Stimulated activated naive CD8-positive, alpha-beta T cell treated with anti-CD3 and anti-CD28 coated beads, Interleukin-15, amount 100 ng/mL, for 72 hours (primary cell): ENCODE results near the gene ALDH16A1.
"Not testable (repeated sequence)": the region's sequence is repeated elsewhere in the genome, so short reads cannot be mapped to it uniquely, and the experiment has no call there.

Experiments used
- ATAC-seq: fragments of 150-1000 bp; cut with Tn5 transposase; 2 replicates; pipeline ENCODE4 v1.10.0; 2021; ENCODE audit warnings: mild to moderate bottlenecking, moderate library complexity
- DNase-seq, 2 donors: peaks; one replicate each; pipeline ENCODE4 v3.0.0; 2021 to 2022
- H3K27ac Mint-ChIP-seq, 2 donors: one replicate each; pipeline ENCODE4 v1.8.0; 2022; ENCODE audit warnings: mild to moderate bottlenecking in 2 of 2, mixed read lengths in 2 of 2, moderate library complexity in 2 of 2
- H3K27me3 Mint-ChIP-seq: one replicate; pipeline ENCODE4 v1.8.0; 2022; ENCODE audit warnings: mixed read lengths
- H3K4me1 Mint-ChIP-seq: one replicate; pipeline ENCODE4 v1.8.0; 2022; ENCODE audit warnings: mild to moderate bottlenecking, mixed read lengths
- H3K4me3 Mint-ChIP-seq, 2 donors: one replicate each; pipeline ENCODE4 v1.8.0; 2022; ENCODE audit warnings: mild to moderate bottlenecking in 2 of 2, mixed read lengths in 2 of 2, moderate library complexity in 1 of 2
- H3K9me3 Mint-ChIP-seq, 2 donors: one replicate each; pipeline ENCODE4 v1.8.0; 2022; ENCODE audit warnings: mixed read lengths in 2 of 2

ALDH16A1 gene

GRCh38 chr19:49442771-49443365, 10.2 kb upstream of the ALDH16A1 start:
- peak; percentile 36 for ATAC-seq
- H3K27me3 Mint-ChIP-seq: peaks cover 50% of the 10 kb centered on the region

GRCh38 chr19:49443366-49444099, 9.5 kb upstream of the ALDH16A1 start:
- DNase-seq (peak; percentile 95 to 97), ATAC-seq (peak; percentile 93)
- Mint-ChIP-seq H3K4me3 (peak overlapping the region; percentile 74 to 84), H3K27me3 (peaks cover 43% of the 10 kb centered on the region), H3K4me1 (peaks cover 59% of the 10 kb centered on the region), H3K27ac (peak overlapping the region; percentile 41 to 79), H3K9me3 (no peaks in the 10 kb centered on the region)

More at GRCh38 chr19:49442771-49443365, 10.2 kb upstream of the ALDH16A1 start:
- H3K4me1 Mint-ChIP-seq: peaks cover 52% of the 10 kb centered on the region
- peak overlapping the region; percentile 74 to 84 for H3K4me3 Mint-ChIP-seq
- no peaks in the 10 kb centered on the region for H3K9me3 Mint-ChIP-seq
- peak overlapping the region in 1 of 2 donors; percentile 79 for H3K27ac Mint-ChIP-seq
- DNase-seq: peak in 1 of 2 donors; percentile 61

- not testable (repeated sequence) for H3K9me3 Mint-ChIP-seq, ATAC-seq, DNase-seq
- Mint-ChIP-seq H3K27ac (peak overlapping the region; percentile 1 to 84), H3K27me3 (peaks cover 37% of the 10 kb centered on the region), H3K4me3 (peak overlapping the region; percentile 74 to 84), H3K4me1 (peaks cover 65% of the 10 kb centered on the region)
Measured at GRCh38 chr19:49444100-49444700, 8.8 kb upstream of the ALDH16A1 start.

GRCh38 chr19:49445997-49446396, 7.0 kb upstream of the ALDH16A1 start:
- no peak overlapping the region for H3K4me3 Mint-ChIP-seq
- DNase-seq (no peak), ATAC-seq (no peak)
- peaks cover 19% of the 10 kb centered on the region for H3K27me3 Mint-ChIP-seq
- no peaks in the 10 kb centered on the region for H3K9me3 Mint-ChIP-seq
- H3K27ac Mint-ChIP-seq: no peak overlapping the region
- peaks cover 77% of the 10 kb centered on the region for H3K4me1 Mint-ChIP-seq

- DNase-seq: no peak
- H3K27me3 Mint-ChIP-seq: peaks cover 1% of the 10 kb centered on the region
- H3K4me3 Mint-ChIP-seq: no peak overlapping the region
- peak overlapping the region in 1 of 2 donors; percentile 31 for H3K27ac Mint-ChIP-seq
- ATAC-seq: no peak
- H3K9me3 Mint-ChIP-seq: no peaks in the 10 kb centered on the region
- H3K4me1 Mint-ChIP-seq: peaks cover 77% of the 10 kb centered on the region
Measured at GRCh38 chr19:49447485-49448431, 5.3 kb upstream of the ALDH16A1 start.

- Mint-ChIP-seq H3K9me3 (no peaks in the 10 kb centered on the region), H3K4me3 (no peak overlapping the region), H3K27me3 (no peaks in the 10 kb centered on the region), H3K4me1 (peaks cover 79% of the 10 kb centered on the region), H3K27ac (peak overlapping the region in 1 of 2 donors; percentile 31)
- ATAC-seq (no peak), DNase-seq (no peak)
Measured at GRCh38 chr19:49448432-49448786, 4.6 kb upstream of the ALDH16A1 start.

GRCh38 chr19:49450405-49450804, 2.6 kb upstream of the ALDH16A1 start:
- H3K9me3 Mint-ChIP-seq: no peaks in the 10 kb centered on the region
- H3K4me3 Mint-ChIP-seq: peak overlapping the region; percentile 95 to 98
- no peaks in the 10 kb centered on the region for H3K27me3 Mint-ChIP-seq
- no peak for DNase-seq
- peak overlapping the region; percentile 10 to 99 for H3K27ac Mint-ChIP-seq
- peaks cover 73% of the 10 kb centered on the region for H3K4me1 Mint-ChIP-seq
- ATAC-seq: no peak

- peak within 1 kb of the TSS; percentile 95 to 98 for H3K4me3 Mint-ChIP-seq
- DNase-seq (peak; percentile 93 to 97), ATAC-seq (peak; percentile 80)
- H3K4me1 Mint-ChIP-seq: peaks cover 78% of the 10 kb centered on the region
- H3K27me3 Mint-ChIP-seq: no peaks in the 10 kb centered on the region
- H3K27ac Mint-ChIP-seq: peak within 1 kb of the TSS; percentile 100
- H3K9me3 Mint-ChIP-seq: no peaks in the 10 kb centered on the region
Measured at GRCh38 chr19:49451430-49452181, 1.4 kb upstream of the ALDH16A1 start, which contains the start of gene PIH1D1. Gene PIH1D1 (minus strand): TSS chr19:49451814. CDS start chr19:49451574, 240 bp downstream.

GRCh38 chr19:49453757-49454240, 774 bp downstream of the ALDH16A1 start:
- peak; percentile 1 for ATAC-seq
- no peaks in the 10 kb centered on the region for H3K27me3 Mint-ChIP-seq
- H3K4me3 Mint-ChIP-seq: peak overlapping the region; percentile 95 to 98
- H3K27ac Mint-ChIP-seq: peak overlapping the region; percentile 100
- H3K9me3 Mint-ChIP-seq: no peaks in the 10 kb centered on the region
- H3K4me1 Mint-ChIP-seq: peaks cover 66% of the 10 kb centered on the region
- DNase-seq: peak in 1 of 2 donors; percentile 30

- Mint-ChIP-seq H3K27me3 (no peaks in the 10 kb centered on the region), H3K27ac (peak overlapping the region in 1 of 2 donors; percentile 14), H3K4me3 (no peak overlapping the region)
Measured at GRCh38 chr19:49455773-49456172, 2.7 kb downstream of the ALDH16A1 start.

GRCh38 chr19:49456326-49456725, 3.3 kb downstream of the ALDH16A1 start:
- Mint-ChIP-seq H3K4me1 (peaks cover 41% of the 10 kb centered on the region), H3K4me3 (no peak overlapping the region), H3K9me3 (no peaks in the 10 kb centered on the region), H3K27ac (peak overlapping the region in 1 of 2 donors; percentile 14), H3K27me3 (no peaks in the 10 kb centered on the region)
- DNase-seq: no peak
- no peak for ATAC-seq

More at GRCh38 chr19:49455773-49456172, 2.7 kb downstream of the ALDH16A1 start:
- Mint-ChIP-seq H3K9me3 (no peaks in the 10 kb centered on the region), H3K4me1 (peaks cover 46% of the 10 kb centered on the region)
- ATAC-seq (no peak), DNase-seq (no peak)

- DNase-seq: no peak
- Mint-ChIP-seq H3K4me3 (no peak overlapping the region), H3K27ac (peak overlapping the region in 1 of 2 donors; percentile 61), H3K4me1 (peaks cover 26% of the 10 kb centered on the region), H3K9me3 (no peaks in the 10 kb centered on the region), H3K27me3 (no peaks in the 10 kb centered on the region)
- no peak for ATAC-seq
Measured at GRCh38 chr19:49458567-49458903, 5.5 kb downstream of the ALDH16A1 start.

GRCh38 chr19:49459388-49459787, 6.4 kb downstream of the ALDH16A1 start:
- no peak overlapping the region for H3K27ac Mint-ChIP-seq
- ATAC-seq (no peak), DNase-seq (no peak)
- H3K9me3 Mint-ChIP-seq: no peaks in the 10 kb centered on the region
- H3K4me3 Mint-ChIP-seq: no peak overlapping the region
- H3K27me3 Mint-ChIP-seq: no peaks in the 10 kb centered on the region
- peaks cover 27% of the 10 kb centered on the region for H3K4me1 Mint-ChIP-seq

- peaks cover 32% of the 10 kb centered on the region for H3K4me1 Mint-ChIP-seq
- H3K27ac Mint-ChIP-seq, H3K4me3 Mint-ChIP-seq, ATAC-seq, H3K9me3 Mint-ChIP-seq, DNase-seq, H3K27me3 Mint-ChIP-seq: not testable (repeated sequence)
Measured at GRCh38 chr19:49461130-49461529, 8.1 kb downstream of the ALDH16A1 start.
